AG04450 (cell line): ENCODE results near the gene DIP2A. TPM values are rescaled to one million over a fixed set of nuclear protein-coding genes. Genes with fewer than 3 reads are reported as not detected.

Experiments
- CTCF ChIA-PET: fragments of 300-600, 350-600 bp; formaldehyde crosslinking; extraction: SDS; loops from one replicate; lab custom pipeline; 2022; ENCODE audit warnings: antibody characterized with exemption, inconsistent platforms; lab: Charles Lee
- POLR2A ChIA-PET: fragments of 350-600 bp; formaldehyde crosslinking; extraction: SDS; loops from one replicate; lab custom pipeline; 2021; ENCODE audit warnings: antibody characterized with exemption, inconsistent platforms; lab: Yijun Ruan, JAX
- DNase-seq: peaks from one replicate; pipeline ENCODE4 v3.0.0-alpha.2; 2011; ENCODE audit warnings: low read depth, low spot score
- H3K27ac ChIP-seq: one replicate; pipeline ENCODE4 v1.5.1; 2012; ENCODE audit warnings: low read depth, low read length, control low read depth
- H3K27me3 ChIP-seq: one replicate; pipeline ENCODE4 v1.6.0; 2012; ENCODE audit warnings: low read length; ENCODE audit not compliant: control insufficient read depth, insufficient read depth
- H3K4me3 ChIP-seq: 2 replicates; pipeline ENCODE4 v1.5.1; 2011; ENCODE audit warnings: mild to moderate bottlenecking, low read depth, low read length, control low read depth
- H3K9me3 ChIP-seq: 2 replicates; pipeline ENCODE4 v1.5.1; 2012; ENCODE audit warnings: low read length; ENCODE audit not compliant: control insufficient read depth, insufficient read depth
- CTCF ChIP-seq: IDR thresholded peaks from 2 replicates; pipeline ENCODE4 v1.5.1; 2011; ENCODE audit warnings: low read depth, low read length, control low read depth, inconsistent platforms
- polyA plus RNA-seq: library from polyadenylated mRNA; depleted of rRNA; stranded (reverse); fragments of >200 nt; gene quantifications from 2 replicates; pipeline ENCODE4 v1.2.3, GENCODE V29; 2011

DIP2A gene
- polyA plus RNA-seq, 1 experiment = 21.0 TPM

GRCh38 chr21:46542588-46543124 is 84.0 kb downstream of the DIP2A start:
- no peak overlapping the region for H3K27ac ChIP-seq
- no peaks in the 10 kb centered on the region for H3K9me3 ChIP-seq
- ChIA-PET CTCF (no interaction called here), POLR2A (no interaction called here)
- no peak for DNase-seq
- no peak overlapping the region for H3K4me3 ChIP-seq
- no peak for TF ChIP-seq CTCF
- no peaks in the 10 kb centered on the region for H3K27me3 ChIP-seq

- ChIA-PET POLR2A (no interaction called here), CTCF (no interaction called here)
- DNase-seq = no peak
- Histone ChIP-seq H3K4me3 (no peak overlapping the region), H3K27ac (no peak overlapping the region), H3K9me3 (no peaks in the 10 kb centered on the region), H3K27me3 (no peaks in the 10 kb centered on the region)
- no peak for TF ChIP-seq CTCF
Measured at GRCh38 chr21:46543306-46543705, 84.6 kb downstream of the DIP2A start.

- H3K27me3 ChIP-seq = no peaks in the 10 kb centered on the region
- ChIA-PET POLR2A (no interaction called here), CTCF (no interaction called here)
- H3K9me3 ChIP-seq = no peaks in the 10 kb centered on the region
- no peak for TF ChIP-seq CTCF
- no peak overlapping the region for H3K4me3 ChIP-seq
- H3K27ac ChIP-seq = no peak overlapping the region
- DNase-seq = no peak
Measured at GRCh38 chr21:46544003-46544402, 85.3 kb downstream of the DIP2A start.

GRCh38 chr21:46544824-46545223 is 86.1 kb downstream of the DIP2A start:
- ChIA-PET CTCF (no interaction called here), POLR2A (no interaction called here)
- TF ChIP-seq CTCF = no peak
- no peak for DNase-seq
- Histone ChIP-seq H3K4me3 (no peak overlapping the region), H3K9me3 (no peaks in the 10 kb centered on the region), H3K27ac (no peak overlapping the region), H3K27me3 (no peaks in the 10 kb centered on the region)

- H3K4me3 ChIP-seq = no peak overlapping the region
- TF ChIP-seq CTCF = no peak
- ChIA-PET CTCF (no interaction called here), POLR2A (no interaction called here)
- no peaks in the 10 kb centered on the region for H3K27me3 ChIP-seq
- DNase-seq = no peak
- no peak overlapping the region for H3K27ac ChIP-seq
- H3K9me3 ChIP-seq = no peaks in the 10 kb centered on the region
Measured at GRCh38 chr21:46545363-46545762, 86.7 kb downstream of the DIP2A start.
